Measurements from ENCODE around the gene EPHB2. TPM values are rescaled to one million over a fixed set of nuclear protein-coding genes. Genes with fewer than 3 reads are reported as not detected.

The EPHB2 gene
- total RNA-seq, 1 donor from 2014 or later = 3.9 TPM

DNA sequence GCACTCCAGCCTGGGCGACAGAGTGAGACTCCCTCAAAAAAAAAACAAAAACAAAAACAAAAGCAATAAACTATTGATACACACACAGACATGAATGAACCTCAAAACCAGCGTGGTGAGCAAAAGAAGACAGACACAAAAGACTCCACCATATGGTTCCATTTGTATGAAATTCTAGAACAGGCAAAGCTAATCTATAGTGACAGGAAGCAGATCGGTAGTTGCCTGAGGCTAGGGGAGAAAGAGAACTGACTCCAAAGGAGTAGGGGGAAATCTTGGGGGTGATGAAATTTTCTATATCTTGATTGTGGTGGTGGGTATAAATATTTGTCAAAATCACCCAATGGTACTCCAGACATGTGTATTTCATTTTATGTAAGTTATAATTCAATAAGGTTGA is 241.2 kb downstream of the EPHB2 start:
- Histone ChIP-seq H3K4me1 (no peaks in the 10 kb centered on the region), H3K4me3 (no peak overlapping the region), H3K9me3 (no peaks in the 10 kb centered on the region), H3K36me3 (no peaks in the 10 kb centered on the region), H3K27ac (no peak overlapping the region), H3K27me3 (peaks cover 8% of the 10 kb centered on the region)
- DNase-seq (ENCODE audit: extremely low spot score in 2 of 2) = no peak
- intact Hi-C loops (cut with DNase I) = no loop called here
- TF ChIP-seq, protein P1, sequence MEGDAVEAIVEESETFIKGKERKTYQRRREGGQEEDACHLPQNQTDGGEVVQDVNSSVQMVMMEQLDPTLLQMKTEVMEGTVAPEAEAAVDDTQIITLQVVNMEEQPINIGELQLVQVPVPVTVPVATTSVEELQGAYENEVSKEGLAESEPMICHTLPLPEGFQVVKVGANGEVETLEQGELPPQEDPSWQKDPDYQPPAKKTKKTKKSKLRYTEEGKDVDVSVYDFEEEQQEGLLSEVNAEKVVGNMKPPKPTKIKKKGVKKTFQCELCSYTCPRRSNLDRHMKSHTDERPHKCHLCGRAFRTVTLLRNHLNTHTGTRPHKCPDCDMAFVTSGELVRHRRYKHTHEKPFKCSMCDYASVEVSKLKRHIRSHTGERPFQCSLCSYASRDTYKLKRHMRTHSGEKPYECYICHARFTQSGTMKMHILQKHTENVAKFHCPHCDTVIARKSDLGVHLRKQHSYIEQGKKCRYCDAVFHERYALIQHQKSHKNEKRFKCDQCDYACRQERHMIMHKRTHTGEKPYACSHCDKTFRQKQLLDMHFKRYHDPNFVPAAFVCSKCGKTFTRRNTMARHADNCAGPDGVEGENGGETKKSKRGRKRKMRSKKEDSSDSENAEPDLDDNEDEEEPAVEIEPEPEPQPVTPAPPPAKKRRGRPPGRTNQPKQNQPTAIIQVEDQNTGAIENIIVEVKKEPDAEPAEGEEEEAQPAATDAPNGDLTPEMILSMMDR (IDR thresholded peaks at IDR 0.05) = no peak
- no peak for TF ChIP-seq POLR2AphosphoS5 (IDR thresholded peaks at IDR 0.05; ENCODE audit: insufficient read depth in 1 of 2, low read depth in 1 of 2)
- TF ChIP-seq POLR2A (IDR thresholded peaks at IDR 0.05) = no peak

DNA sequence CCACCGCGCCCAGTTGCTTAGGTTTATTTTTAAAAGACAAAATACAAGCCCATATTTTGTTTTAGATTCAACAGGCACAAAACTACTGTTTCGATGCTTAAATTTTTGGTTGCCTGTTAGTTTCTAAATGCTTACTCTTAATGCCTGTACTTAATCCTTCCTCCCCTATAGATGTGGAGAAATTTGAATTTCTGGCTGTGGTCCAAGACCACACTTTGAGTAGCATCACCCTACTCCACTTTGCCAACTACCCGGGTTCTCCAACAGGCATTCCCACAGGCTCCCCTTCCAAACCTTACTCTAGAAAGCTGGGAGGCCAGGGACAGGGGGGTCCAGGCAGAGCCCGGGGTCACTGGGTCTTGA is 242.0 kb downstream of the EPHB2 start:
- intact Hi-C loops (cut with DNase I) = no loop called here
- H3K27me3 ChIP-seq = peaks cover 8% of the 10 kb centered on the region

GRCh38 chr1:22953057-22953739 is 242.6 kb downstream of the EPHB2 start:
- H3K27ac ChIP-seq = no peak overlapping the region
- H3K4me3 ChIP-seq = no peak overlapping the region
- H3K27me3 ChIP-seq = peaks cover 8% of the 10 kb centered on the region
- H3K36me3 ChIP-seq = no peaks in the 10 kb centered on the region
- H3K9me3 ChIP-seq = no peaks in the 10 kb centered on the region
- intact Hi-C loops (cut with DNase I) = no loop called here
- no peaks in the 10 kb centered on the region for H3K4me1 ChIP-seq
- no peak for DNase-seq (ENCODE audit: extremely low spot score in 2 of 2)
- TF ChIP-seq, protein P1 (IDR thresholded peaks at IDR 0.05) = no peak
- TF ChIP-seq POLR2AphosphoS5 (IDR thresholded peaks at IDR 0.05; ENCODE audit: insufficient read depth in 1 of 2, low read depth in 1 of 2) (no peak), POLR2A (IDR thresholded peaks at IDR 0.05) (no peak)

More for the DNA sequence above, 242.0 kb downstream of the EPHB2 start:
- Histone ChIP-seq H3K4me1 (no peaks in the 10 kb centered on the region), H3K4me3 (no peak overlapping the region), H3K36me3 (no peaks in the 10 kb centered on the region), H3K27ac (no peak overlapping the region), H3K9me3 (no peaks in the 10 kb centered on the region)
- no peak for DNase-seq (ENCODE audit: extremely low spot score in 2 of 2)
- TF ChIP-seq POLR2AphosphoS5 (IDR thresholded peaks at IDR 0.05; ENCODE audit: insufficient read depth in 1 of 2, low read depth in 1 of 2) = no peak
- TF ChIP-seq, protein P1 (IDR thresholded peaks at IDR 0.05) = no peak
- TF ChIP-seq POLR2A (IDR thresholded peaks at IDR 0.05) = no peak

DNA sequence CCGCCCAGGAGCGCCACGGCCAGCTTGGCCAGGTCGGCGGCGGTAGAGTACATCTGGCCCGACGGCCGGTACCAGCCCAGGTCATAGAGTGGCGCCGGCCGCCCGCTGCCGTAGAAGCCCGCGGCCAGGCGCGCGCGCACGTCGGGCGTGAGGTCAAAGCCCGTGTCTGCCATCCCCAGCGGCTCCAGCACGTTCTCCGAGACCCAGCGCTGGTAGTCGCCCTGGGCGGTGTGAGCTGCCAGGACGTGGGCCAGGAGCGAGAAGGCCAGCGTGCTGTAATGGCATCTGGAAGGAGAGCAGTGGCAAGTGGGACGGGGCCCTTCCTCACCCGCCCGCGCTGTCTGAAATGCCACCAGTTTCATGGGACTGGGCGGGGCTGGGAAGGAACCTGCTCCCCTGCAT is 243.1 kb downstream of the EPHB2 start:
- no peak for TF ChIP-seq POLR2AphosphoS5 (IDR thresholded peaks at IDR 0.05; ENCODE audit: insufficient read depth in 1 of 2, low read depth in 1 of 2)
- intact Hi-C loops (cut with DNase I) = no loop called here
- H3K27me3 ChIP-seq = peaks cover 8% of the 10 kb centered on the region
- H3K4me1 ChIP-seq = no peaks in the 10 kb centered on the region
- no peak overlapping the region for H3K4me3 ChIP-seq
- H3K27ac ChIP-seq = no peak overlapping the region
- H3K36me3 ChIP-seq = no peaks in the 10 kb centered on the region
- no peak for DNase-seq (ENCODE audit: extremely low spot score in 2 of 2)
- H3K9me3 ChIP-seq = no peaks in the 10 kb centered on the region

GRCh38 chr1:22955146-22955545 is 244.5 kb downstream of the EPHB2 start:
- no peaks in the 10 kb centered on the region for H3K9me3 ChIP-seq
- intact Hi-C loops (cut with DNase I) = no loop called here
- H3K4me3 ChIP-seq = no peak overlapping the region
- H3K36me3 ChIP-seq = no peaks in the 10 kb centered on the region
- DNase-seq (ENCODE audit: extremely low spot score in 2 of 2) = no peak
- H3K4me1 ChIP-seq = no peaks in the 10 kb centered on the region
- TF ChIP-seq, protein P1 (IDR thresholded peaks at IDR 0.05) = no peak
- TF ChIP-seq POLR2A (IDR thresholded peaks at IDR 0.05) (no peak), POLR2AphosphoS5 (IDR thresholded peaks at IDR 0.05; ENCODE audit: insufficient read depth in 1 of 2, low read depth in 1 of 2) (no peak)
- H3K27ac ChIP-seq = no peak overlapping the region
- H3K27me3 ChIP-seq = peaks cover 8% of the 10 kb centered on the region

Data from vagina (tissue), 2 donors.